HAP-1 (cell line): ENCODE results near the gene CYCS.
"Not testable (repeated sequence)": the region's sequence is repeated elsewhere in the genome, so short reads cannot be mapped to it uniquely, and the experiment has no call there.

Experiments
- DNase-seq, 2 experiments: peaks; one replicate each; pipeline ENCODE4 v3.0.0-alpha.2; 2016 to 2020; ENCODE audit warnings: low spot score in 2 of 2
- H3K27me3 ChIP-seq: fragments of 250-450 bp; sonication (Bioruptor Pico); 2 replicates; pipeline ENCODE4 v1.5.1; 2020; ENCODE audit warnings: low read depth, mild to moderate bottlenecking, moderate library complexity
- H3K36me3 ChIP-seq: fragments of 250-450 bp; sonication (Bioruptor Pico); replicated peaks from 2 replicates; pipeline ENCODE4 v1.5.1; 2020; ENCODE audit warnings: mild to moderate bottlenecking
- H3K4me1 ChIP-seq: fragments of 250-450 bp; sonication (Bioruptor Pico); 2 replicates; pipeline ENCODE4 v1.5.1; 2020; ENCODE audit warnings: mild to moderate bottlenecking
- H3K4me3 ChIP-seq: fragments of 250-450 bp; sonication (Bioruptor Pico); 2 replicates; pipeline ENCODE4 v1.5.1; 2020; ENCODE audit warnings: mild to moderate bottlenecking, moderate library complexity
- H3K9me3 ChIP-seq: fragments of 250-450 bp; sonication (Bioruptor Pico); 2 replicates; pipeline ENCODE4 v1.5.1; 2020; ENCODE audit warnings: mild to moderate bottlenecking, moderate library complexity
- in situ Hi-C: fragments of 300-500 bp; cut with MboI; formaldehyde crosslinking; loops from 3 replicates; pipeline ENCODE4 v1.14.3; 2020; ENCODE audit warnings: low sequenced_read_pairs, inconsistent platforms, mixed read lengths

CYCS gene

DNA sequence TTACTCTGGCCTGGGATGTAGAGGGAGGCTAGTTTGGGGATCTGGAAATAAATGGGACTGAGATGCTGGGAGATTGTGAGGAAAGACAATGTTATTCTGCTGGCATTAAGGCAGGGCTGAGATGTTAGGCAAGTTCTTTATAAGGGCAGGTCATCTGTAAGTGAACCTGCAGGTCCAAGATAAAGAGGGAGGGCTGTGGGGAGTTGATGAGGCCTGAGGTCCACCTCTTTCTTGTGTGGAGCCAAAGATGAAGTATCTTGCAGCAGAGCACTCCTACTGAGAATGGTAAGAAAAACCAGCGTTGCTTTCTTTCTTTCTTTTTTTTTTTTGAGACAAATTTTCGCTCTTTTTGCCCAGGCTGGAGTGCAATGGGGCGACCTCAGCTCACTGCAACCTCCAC lies 19.1 kb downstream of the CYCS start:
- H3K27me3 ChIP-seq: no peaks in the 10 kb centered on the region
- in situ Hi-C loops: no loop called here
- peaks cover 3% of the 10 kb centered on the region; the same call in 1 of the 2 replicates for H3K9me3 ChIP-seq
- H3K4me1 ChIP-seq: no peaks in the 10 kb centered on the region
- H3K4me3 ChIP-seq: no peak overlapping the region
- DNase-seq: no peak
- H3K36me3 ChIP-seq: no peaks in the 10 kb centered on the region

DNA sequence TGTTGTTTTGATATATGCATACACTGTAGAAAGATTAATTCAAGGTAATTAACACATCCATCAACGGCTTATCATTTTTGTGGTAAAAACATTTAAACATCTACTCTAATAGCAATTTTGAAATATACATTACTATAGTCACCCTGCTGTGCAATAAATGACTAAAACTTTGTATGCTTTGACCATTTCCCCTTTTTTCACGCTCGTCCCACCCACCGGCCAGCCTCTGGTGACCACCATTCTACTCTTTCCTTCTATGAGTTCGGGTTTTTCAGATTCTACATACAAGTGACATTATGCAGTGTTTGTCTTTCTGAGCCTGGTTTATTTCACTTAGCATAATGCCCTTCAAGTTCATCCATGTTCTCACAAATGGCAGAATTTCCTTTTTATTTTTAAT lies 21.3 kb downstream of the CYCS start:
- Histone ChIP-seq H3K4me3 (no peak overlapping the region), H3K36me3 (no peaks in the 10 kb centered on the region), H3K4me1 (no peaks in the 10 kb centered on the region), H3K27me3 (no peaks in the 10 kb centered on the region), H3K9me3 (no peaks in the 10 kb centered on the region)
- no peak for DNase-seq
- in situ Hi-C loops: no loop called here

- DNase-seq: no peak
- in situ Hi-C loops: no loop called here
Measured at GRCh38 chr7:25101817-25102216, 23.2 kb downstream of the CYCS start.

DNA sequence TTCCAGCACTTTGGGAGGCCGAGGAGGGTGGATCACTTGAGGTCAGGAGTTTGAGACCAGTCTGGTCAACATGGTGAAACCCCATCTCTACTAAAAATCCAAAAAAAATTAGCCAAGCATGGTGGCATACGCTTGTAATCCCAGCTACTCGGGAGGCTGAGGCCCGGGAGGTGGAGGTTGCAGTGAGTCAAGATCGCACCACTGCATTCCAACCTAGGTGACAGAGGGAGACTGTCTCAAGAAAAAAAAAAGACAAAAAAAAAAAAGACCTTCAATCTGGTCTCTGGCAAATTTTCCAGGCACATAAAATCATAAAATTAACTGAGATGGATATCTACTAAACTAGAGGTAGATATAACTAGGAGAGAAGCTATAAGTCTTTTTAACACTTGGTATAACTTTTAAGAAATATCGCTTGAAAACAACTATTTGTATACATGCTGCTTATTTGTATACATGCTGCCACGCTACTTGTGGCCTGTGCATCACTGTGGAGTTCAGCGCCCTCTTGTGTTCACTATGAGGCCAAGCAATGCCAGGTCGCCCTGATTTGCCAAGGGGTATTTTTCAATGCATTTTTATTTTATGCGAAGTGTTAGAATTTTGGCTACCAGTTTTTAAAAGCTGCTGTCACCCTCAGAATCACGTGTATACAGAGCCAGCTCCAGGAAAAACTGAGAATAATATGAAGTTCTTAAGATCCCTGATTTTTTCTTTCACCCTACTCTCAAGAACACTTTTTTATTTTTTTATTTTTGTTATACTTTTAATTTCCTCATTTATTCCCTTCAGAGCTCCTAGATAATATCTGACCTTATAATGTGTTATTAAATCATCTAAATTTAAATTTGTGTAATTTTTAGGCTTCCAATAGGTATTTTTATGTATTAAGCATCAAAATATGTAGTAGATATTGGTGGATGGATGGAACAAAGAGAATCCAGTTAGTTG lies 26.7 kb downstream of the CYCS start:
- no peaks in the 10 kb centered on the region for H3K4me1 ChIP-seq
- DNase-seq: peak; percentile 60 to 68
- in situ Hi-C loops: loop anchor here (25.0 kb wide), 1 partner anchor 811 kb away; the partner anchor contains the start of gene NPY
- H3K4me3 ChIP-seq: no peak overlapping the region
- no peaks in the 10 kb centered on the region for H3K9me3 ChIP-seq
- no peaks in the 10 kb centered on the region for H3K27me3 ChIP-seq
- no peaks in the 10 kb centered on the region for H3K36me3 ChIP-seq

More at GRCh38 chr7:25101817-25102216, 23.2 kb downstream of the CYCS start:
- Histone ChIP-seq H3K27me3 (no peaks in the 10 kb centered on the region), H3K9me3 (no peaks in the 10 kb centered on the region), H3K4me1 (no peaks in the 10 kb centered on the region), H3K4me3 (no peak overlapping the region), H3K36me3 (no peaks in the 10 kb centered on the region)

- H3K9me3 ChIP-seq: no peaks in the 10 kb centered on the region
- no peaks in the 10 kb centered on the region for H3K36me3 ChIP-seq
- H3K4me3 ChIP-seq: no peak overlapping the region
- in situ Hi-C loops: loop anchor here (25.0 kb wide), 1 partner anchor 808 kb away; the partner anchor contains the start of gene NPY
- H3K4me1 ChIP-seq: peaks cover 2% of the 10 kb centered on the region; the same call in 1 of the 2 replicates
- H3K27me3 ChIP-seq: no peaks in the 10 kb centered on the region
- no peak for DNase-seq
Measured at GRCh38 chr7:25095516-25096345, 29.3 kb downstream of the CYCS start.

- no peak overlapping the region for H3K4me3 ChIP-seq
- DNase-seq: peak; percentile 62 to 92
- no peaks in the 10 kb centered on the region for H3K36me3 ChIP-seq
- H3K4me1 ChIP-seq: peaks cover 2% of the 10 kb centered on the region; the same call in 1 of the 2 replicates
- no peaks in the 10 kb centered on the region for H3K9me3 ChIP-seq
- H3K27me3 ChIP-seq: no peaks in the 10 kb centered on the region
- in situ Hi-C loops: loop anchor here (5.0 to 25.0 kb wide), 2 partner anchors 271 to 806 kb away; partner anchors contain the start of gene NPY
Measured at GRCh38 chr7:25093268-25093826, 31.7 kb downstream of the CYCS start.

GRCh38 chr7:25091779-25092178 lies 33.3 kb downstream of the CYCS start:
- DNase-seq: no peak
- Histone ChIP-seq H3K4me1 (peaks cover 2% of the 10 kb centered on the region; the same call in 1 of the 2 replicates), H3K27me3 (no peaks in the 10 kb centered on the region), H3K9me3 (no peaks in the 10 kb centered on the region), H3K4me3 (no peak overlapping the region), H3K36me3 (no peaks in the 10 kb centered on the region)
- in situ Hi-C loops: loop anchor here (5.0 to 25.0 kb wide), 2 partner anchors 269 to 804 kb away; partner anchors contain the start of gene NPY

DNA sequence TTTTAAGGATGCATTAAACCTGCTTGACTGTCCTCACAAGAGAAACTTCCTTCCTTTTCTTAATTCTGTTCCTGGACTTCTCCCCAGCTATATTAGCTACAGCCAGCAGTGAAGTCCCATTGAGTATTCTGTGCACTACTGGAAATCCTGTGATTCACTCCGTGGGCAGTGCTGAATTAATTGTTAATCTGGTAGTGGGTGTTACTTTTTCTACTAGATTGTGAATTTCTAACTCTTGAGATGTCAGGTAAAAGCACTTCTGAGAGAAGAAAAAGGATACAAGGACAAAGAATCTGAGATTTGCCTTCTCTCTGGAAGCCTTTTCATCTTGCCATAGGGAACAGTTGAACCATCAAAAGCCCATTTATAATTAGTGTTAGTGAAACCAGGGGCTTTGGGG lies 33.9 kb downstream of the CYCS start:
- H3K36me3 ChIP-seq: no peaks in the 10 kb centered on the region
- H3K27me3 ChIP-seq: no peaks in the 10 kb centered on the region
- H3K4me3 ChIP-seq: no peak overlapping the region
- DNase-seq: no peak
- in situ Hi-C loops: loop anchor here (5.0 to 25.0 kb wide), 2 partner anchors 269 to 804 kb away; partner anchors contain the start of gene NPY
- H3K4me1 ChIP-seq: peaks cover 2% of the 10 kb centered on the region; the same call in 1 of the 2 replicates
- H3K9me3 ChIP-seq: no peaks in the 10 kb centered on the region

DNA sequence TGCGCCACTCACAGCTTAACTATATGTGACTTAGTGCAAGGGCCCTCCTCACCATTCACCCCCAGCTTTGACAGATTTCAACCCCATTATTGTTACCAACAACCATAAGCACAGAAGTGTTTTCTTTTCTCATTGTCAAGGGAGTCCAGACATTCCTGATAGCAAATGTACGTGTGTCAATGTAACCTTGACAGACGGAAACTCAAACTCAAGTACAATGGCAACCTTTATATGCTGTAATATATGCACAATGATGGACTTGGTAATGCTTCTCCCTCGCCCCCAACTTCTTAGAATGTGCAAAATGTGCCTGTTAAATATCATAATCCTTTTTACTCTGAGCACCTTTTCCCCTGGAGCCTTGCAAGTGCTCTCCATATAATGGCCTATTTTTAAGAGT lies 34.7 kb downstream of the CYCS start:
- in situ Hi-C loops: loop anchor here (5.0 to 25.0 kb wide), 2 partner anchors 268 to 803 kb away; partner anchors contain the start of gene NPY
- DNase-seq: no peak
- Histone ChIP-seq H3K36me3 (no peaks in the 10 kb centered on the region), H3K27me3 (no peaks in the 10 kb centered on the region), H3K4me1 (peaks cover 2% of the 10 kb centered on the region; the same call in 1 of the 2 replicates), H3K4me3 (no peak overlapping the region), H3K9me3 (no peaks in the 10 kb centered on the region)

- Histone ChIP-seq H3K9me3 (no peaks in the 10 kb centered on the region), H3K27me3 (no peaks in the 10 kb centered on the region), H3K4me3 (no peak overlapping the region), H3K4me1 (no peaks in the 10 kb centered on the region), H3K36me3 (no peaks in the 10 kb centered on the region)
- DNase-seq: no peak
- in situ Hi-C loops: loop anchor here (25.0 kb wide), 1 partner anchor 801 kb away; the partner anchor contains the start of gene NPY
Measured at GRCh38 chr7:25087855-25088254, 37.2 kb downstream of the CYCS start.

GRCh38 chr7:25084821-25085220 lies 40.2 kb downstream of the CYCS start:
- in situ Hi-C loops: loop anchor here (25.0 kb wide), 1 partner anchor 798 kb away; the partner anchor contains the start of gene NPY

GRCh38 chr7:25083201-25083600 lies 41.9 kb downstream of the CYCS start:
- H3K27me3 ChIP-seq: no peaks in the 10 kb centered on the region
- no peaks in the 10 kb centered on the region for H3K36me3 ChIP-seq
- H3K9me3 ChIP-seq: no peaks in the 10 kb centered on the region
- in situ Hi-C loops: loop anchor here (25.0 kb wide), 1 partner anchor 796 kb away; the partner anchor contains the start of gene NPY
- DNase-seq: no peak
- no peak overlapping the region for H3K4me3 ChIP-seq
- H3K4me1 ChIP-seq: peaks cover 6% of the 10 kb centered on the region; the same call in 1 of the 2 replicates

More at GRCh38 chr7:25084821-25085220, 40.2 kb downstream of the CYCS start:
- H3K4me1 ChIP-seq: no peaks in the 10 kb centered on the region
- no peak overlapping the region for H3K4me3 ChIP-seq
- H3K27me3 ChIP-seq: no peaks in the 10 kb centered on the region
- H3K9me3 ChIP-seq: no peaks in the 10 kb centered on the region
- no peaks in the 10 kb centered on the region for H3K36me3 ChIP-seq
- DNase-seq: no peak

- H3K9me3 ChIP-seq, DNase-seq, H3K4me3 ChIP-seq, H3K4me1 ChIP-seq, H3K36me3 ChIP-seq, H3K27me3 ChIP-seq: not testable (repeated sequence)
- in situ Hi-C loops: loop anchor here (25.0 kb wide), 1 partner anchor 795 kb away; the partner anchor contains the start of gene NPY
Measured at GRCh38 chr7:25082041-25082440, 43.0 kb downstream of the CYCS start.
